CD4-positive, alpha-beta T cell (primary cell): ENCODE data around the gene RIOX2. TPM values are rescaled to one million over a fixed set of nuclear protein-coding genes. Genes with fewer than 3 reads are reported as not detected.

ENCODE experiments used
- ATAC-seq: fragments of 200-7000 bp; cut with Tn5 transposase; one replicate; pipeline ENCODE4 v1.10.0; 2022; ENCODE audit warnings: mild to moderate bottlenecking; ENCODE audit not compliant: poor library complexity
- CTCF ChIA-PET: fragments of 350-600 bp; sonication (Branson Sonifier 250); formaldehyde crosslinking; loops from one replicate; lab custom pipeline; 2021; ENCODE audit warnings: antibody characterized with exemption, inconsistent platforms; lab: Charles Lee
- POLR2A ChIA-PET: fragments of 350-600 bp; sonication (Branson Sonifier 250); formaldehyde crosslinking; loops from one replicate; lab custom pipeline; 2021; ENCODE audit warnings: antibody characterized with exemption, inconsistent platforms; lab: Charles Lee
- DNase-seq, 14 experiments: peaks; one replicate each; pipeline ENCODE4 v3.0.0-alpha.2; 2013 to 2020; ENCODE audit warnings: mixed read lengths in 2 of 14
- H3K27ac ChIP-seq, 2 donors: one replicate each; pipeline versions ENCODE4 v1.5.1 to v1.7.0; 2013; ENCODE audit warnings: low read length in 2 of 2, low read depth in 1 of 2, mild to moderate bottlenecking in 1 of 2
- H3K27me3 ChIP-seq, 2 experiments: 1 replicate in 1 of 2; 2 replicates in 1 of 2; pipeline versions ENCODE4 v1.6.1 to v1.7.0; 2013; ENCODE audit warnings: low read length in 2 of 2, control low read depth in 1 of 2, mild to moderate bottlenecking in 1 of 2, moderate library complexity in 1 of 2; ENCODE audit not compliant: insufficient read depth in 2 of 2, control insufficient read depth in 1 of 2
- H3K36me3 ChIP-seq: one replicate; pipeline ENCODE4 v1.6.1; 2013; ENCODE audit warnings: low read length, control low read depth; ENCODE audit not compliant: insufficient read depth
- H3K4me1 ChIP-seq: one replicate; pipeline ENCODE4 v1.6.1; 2013; ENCODE audit warnings: low read length, control low read depth; ENCODE audit not compliant: insufficient read depth
- H3K4me3 ChIP-seq: one replicate; pipeline ENCODE4 v1.5.1; 2013; ENCODE audit warnings: mild to moderate bottlenecking, low read length, moderate library complexity
- H3K9me3 ChIP-seq, 2 experiments: 1 replicate in 1 of 2; 2 replicates in 1 of 2; pipeline versions ENCODE4 v1.6.1 to v1.7.0; 2013; ENCODE audit warnings: low read length in 2 of 2, mild to moderate bottlenecking in 2 of 2, control low read depth in 1 of 2, moderate library complexity in 1 of 2; ENCODE audit not compliant: control insufficient read depth in 1 of 2, insufficient read depth in 1 of 2
- H3K27ac Mint-ChIP-seq: one replicate; pipeline ENCODE4 v1.8.0; 2020; ENCODE audit warnings: mixed read lengths
- H3K27me3 Mint-ChIP-seq: one replicate; pipeline ENCODE4 v1.8.0; 2021; ENCODE audit warnings: mixed read lengths
- H3K36me3 Mint-ChIP-seq: one replicate; pipeline ENCODE4 v1.8.0; 2021; ENCODE audit warnings: low read depth, mixed read lengths
- H3K4me1 Mint-ChIP-seq: one replicate; pipeline ENCODE4 v1.8.0; 2021; ENCODE audit warnings: low read depth, mixed read lengths
- H3K4me3 Mint-ChIP-seq: one replicate; pipeline ENCODE4 v1.8.0; 2020; ENCODE audit warnings: mild to moderate bottlenecking, mixed read lengths
- H3K9me3 Mint-ChIP-seq: one replicate; pipeline ENCODE4 v1.8.0; 2020; ENCODE audit warnings: mixed read lengths
- intact Hi-C, 2 experiments: fragments of 100-400 bp; cut with DNase I in 1 of 2; cut with micrococcal nuclease in 1 of 2; formaldehyde crosslinking; loops; one replicate each; pipeline versions ENCODE4 v1.15.1 to v1.9.0; 2023 to 2025; cut with DNase I, micrococcal nuclease
- total RNA-seq, 174 experiments: library from RNA in 2 of 174; stranded (reverse) in 2 of 174; gene quantifications; one replicate each; pipeline ENCODE4 v1.2.3 and lab custom pipeline; 2021 to 2026
- TF ChIP-seq, protein P1 (sequence below): fragments of 200-600 bp; IDR thresholded peaks from one replicate; pipeline ENCODE4 v1.8.0; 2022; ENCODE audit warnings: antibody characterized with exemption, mild to moderate bottlenecking

RIOX2 gene
- total RNA-seq, 2 experiments from 2014 or later: 13.1 to 13.5 TPM

DNA sequence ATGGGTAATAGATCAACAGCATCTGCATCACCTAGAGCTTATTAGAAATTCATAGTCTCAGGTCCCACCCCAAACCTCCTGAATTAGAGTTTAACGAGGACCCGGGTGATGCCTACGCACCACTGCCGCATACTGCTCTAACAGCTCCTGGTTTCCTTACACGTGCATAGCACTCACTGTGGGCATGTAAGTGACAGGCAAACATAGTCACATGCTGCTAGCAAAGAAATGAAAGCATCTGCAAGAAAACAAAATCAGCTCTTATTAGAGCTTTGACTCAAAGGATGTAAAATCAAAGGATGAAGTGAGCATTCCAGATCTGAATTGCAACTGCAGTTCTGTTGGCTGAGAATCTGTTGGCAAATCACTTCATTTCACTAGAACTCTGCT, 19.1 kb upstream of the RIOX2 start:
- intact Hi-C loops: no loop called here

DNA sequence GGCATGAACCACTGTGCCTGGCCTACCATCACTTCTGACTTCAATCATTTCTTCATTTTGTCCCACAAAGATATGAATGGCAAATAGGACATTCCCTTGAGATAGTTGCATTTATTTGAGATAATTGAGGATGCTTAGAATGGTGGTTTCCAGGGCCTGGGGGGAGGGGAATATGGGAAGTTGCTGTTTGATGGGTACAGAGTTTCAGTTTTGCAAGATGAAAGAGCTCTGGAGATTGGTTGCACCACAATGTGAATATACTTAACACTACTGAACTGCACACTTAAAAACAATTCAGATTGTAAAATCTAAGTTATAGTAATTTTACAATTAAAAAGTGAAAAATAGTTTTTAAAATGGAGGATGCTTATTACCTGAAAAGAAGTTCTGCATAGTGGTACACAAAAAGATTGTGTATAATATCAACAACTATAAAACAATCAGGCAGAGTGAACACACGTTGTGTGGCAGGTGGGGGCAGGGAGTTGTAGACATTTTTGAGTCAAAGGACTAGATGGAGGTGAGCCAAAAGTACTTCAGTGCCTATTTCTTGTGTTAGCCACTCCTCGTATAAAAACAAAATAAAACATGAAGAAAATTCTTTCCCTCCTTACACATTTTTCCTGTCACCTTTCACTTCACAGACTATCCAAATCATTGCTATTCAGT, 18.5 kb upstream of the RIOX2 start:
- Histone ChIP-seq H3K9me3 (no peaks in the 10 kb centered on the region), H3K27ac (peak overlapping the region in 1 of 2 donors; percentile 33), H3K4me1 (peaks cover 12% of the 10 kb centered on the region), H3K27me3 (no peaks in the 10 kb centered on the region), H3K36me3 (no peaks in the 10 kb centered on the region), H3K4me3 (peak overlapping the region; percentile 27)
- intact Hi-C loops: no loop called here
- DNase-seq (peak in 3 of 14 experiments; percentile 26 to 33 (median 27)), ATAC-seq (peak; percentile 7)
- ChIA-PET CTCF (no interaction called here), POLR2A (interaction anchor here (0.5 to 1.9 kb wide), 5 partner anchors 13 to 702 kb away, joined by 3 to 16 read pairs (median 5); partner anchors contain the start of genes CRYBG3 and RIOX2)
- Mint-ChIP-seq H3K4me1 (peaks cover 36% of the 10 kb centered on the region), H3K27ac (peak overlapping the region; percentile 83), H3K36me3 (no peaks in the 10 kb centered on the region), H3K9me3 (no peaks in the 10 kb centered on the region), H3K4me3 (peak overlapping the region; percentile 77), H3K27me3 (no peaks in the 10 kb centered on the region)
- TF ChIP-seq, protein P1, sequence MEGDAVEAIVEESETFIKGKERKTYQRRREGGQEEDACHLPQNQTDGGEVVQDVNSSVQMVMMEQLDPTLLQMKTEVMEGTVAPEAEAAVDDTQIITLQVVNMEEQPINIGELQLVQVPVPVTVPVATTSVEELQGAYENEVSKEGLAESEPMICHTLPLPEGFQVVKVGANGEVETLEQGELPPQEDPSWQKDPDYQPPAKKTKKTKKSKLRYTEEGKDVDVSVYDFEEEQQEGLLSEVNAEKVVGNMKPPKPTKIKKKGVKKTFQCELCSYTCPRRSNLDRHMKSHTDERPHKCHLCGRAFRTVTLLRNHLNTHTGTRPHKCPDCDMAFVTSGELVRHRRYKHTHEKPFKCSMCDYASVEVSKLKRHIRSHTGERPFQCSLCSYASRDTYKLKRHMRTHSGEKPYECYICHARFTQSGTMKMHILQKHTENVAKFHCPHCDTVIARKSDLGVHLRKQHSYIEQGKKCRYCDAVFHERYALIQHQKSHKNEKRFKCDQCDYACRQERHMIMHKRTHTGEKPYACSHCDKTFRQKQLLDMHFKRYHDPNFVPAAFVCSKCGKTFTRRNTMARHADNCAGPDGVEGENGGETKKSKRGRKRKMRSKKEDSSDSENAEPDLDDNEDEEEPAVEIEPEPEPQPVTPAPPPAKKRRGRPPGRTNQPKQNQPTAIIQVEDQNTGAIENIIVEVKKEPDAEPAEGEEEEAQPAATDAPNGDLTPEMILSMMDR: no peak

More for the DNA sequence above, 19.1 kb upstream of the RIOX2 start:
- no peaks in the 10 kb centered on the region for H3K9me3 Mint-ChIP-seq
- H3K27ac ChIP-seq: peak overlapping the region in 1 of 2 donors; percentile 33
- H3K36me3 ChIP-seq: no peaks in the 10 kb centered on the region
- H3K27me3 ChIP-seq: no peaks in the 10 kb centered on the region
- peak overlapping the region; percentile 77 for H3K4me3 Mint-ChIP-seq
- CTCF ChIA-PET: interaction anchor here (0.7 kb wide), 1 partner anchor 170 kb away, joined by 3 read pairs; the partner anchor contains the start of gene CRYBG3
- H3K27ac Mint-ChIP-seq: peak overlapping the region; percentile 83
- no peaks in the 10 kb centered on the region for H3K27me3 Mint-ChIP-seq
- H3K4me3 ChIP-seq: peak overlapping the region; percentile 27
- peaks cover 36% of the 10 kb centered on the region for H3K4me1 Mint-ChIP-seq
- no peaks in the 10 kb centered on the region for H3K9me3 ChIP-seq
- peaks cover 12% of the 10 kb centered on the region for H3K4me1 ChIP-seq
- peak; percentile 98 for ATAC-seq
- TF ChIP-seq, protein P1: no peak
- DNase-seq: peak in 7 of 14 experiments; percentile 6 to 57 (median 43)
- POLR2A ChIA-PET: interaction anchor here (0.5 to 1.9 kb wide), 5 partner anchors 12 to 701 kb away, joined by 3 to 16 read pairs (median 5); partner anchors contain the start of genes CRYBG3 and RIOX2
- no peaks in the 10 kb centered on the region for H3K36me3 Mint-ChIP-seq

DNA sequence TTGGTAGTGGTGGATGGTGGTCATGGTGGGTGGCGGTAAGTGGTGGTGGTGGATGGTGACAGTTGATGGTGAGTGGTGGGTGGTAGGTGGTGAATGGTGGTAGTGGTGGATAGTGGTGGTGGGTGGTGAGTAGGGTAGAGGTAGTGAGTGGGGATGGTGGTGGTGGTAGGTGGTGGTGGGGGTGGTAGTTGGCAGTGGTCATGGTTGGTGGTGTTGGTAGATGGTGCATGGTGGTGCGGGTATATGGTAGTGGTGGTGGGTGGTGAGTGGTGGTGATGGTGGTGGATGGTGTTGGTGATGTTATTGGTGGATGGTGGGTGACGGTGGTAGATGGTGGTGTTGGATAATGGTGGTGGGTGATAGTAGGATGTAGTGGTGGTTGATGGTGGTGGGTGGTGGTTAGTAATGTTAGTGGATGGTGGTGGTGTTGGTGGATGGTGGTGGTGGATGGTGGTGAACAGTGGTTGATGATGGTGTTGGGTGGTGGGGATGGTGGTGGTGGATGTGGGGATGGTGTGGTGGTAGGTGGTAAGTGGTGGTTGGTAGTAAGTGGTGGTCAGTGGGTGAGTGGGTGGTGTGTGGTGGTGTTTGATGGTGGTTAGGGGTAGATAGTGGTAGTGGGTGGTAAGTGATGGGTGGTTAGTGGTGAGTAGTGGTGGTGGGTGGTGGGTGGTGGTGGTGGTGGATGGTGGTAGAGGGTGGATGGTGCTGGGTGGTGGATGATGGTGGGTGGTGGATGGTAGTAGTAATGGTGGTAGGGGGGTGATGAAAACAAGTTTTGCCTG, 16.7 kb upstream of the RIOX2 start:
- no peaks in the 10 kb centered on the region for H3K9me3 ChIP-seq
- Mint-ChIP-seq H3K4me3 (no peak overlapping the region), H3K4me1 (peaks cover 36% of the 10 kb centered on the region), H3K27me3 (no peaks in the 10 kb centered on the region), H3K36me3 (no peaks in the 10 kb centered on the region), H3K9me3 (no peaks in the 10 kb centered on the region), H3K27ac (no peak overlapping the region)
- ATAC-seq (no peak), DNase-seq (no peak)
- no peaks in the 10 kb centered on the region for H3K27me3 ChIP-seq
- POLR2A ChIA-PET: no interaction called here
- intact Hi-C loops: no loop called here
- no peaks in the 10 kb centered on the region for H3K36me3 ChIP-seq
- CTCF ChIA-PET: no interaction called here
- no peak overlapping the region for H3K4me3 ChIP-seq
- no peak overlapping the region for H3K27ac ChIP-seq
- TF ChIP-seq, protein P1: no peak
- H3K4me1 ChIP-seq: peaks cover 12% of the 10 kb centered on the region
